Cerebellar cortex (tissue), 1 donor: ENCODE results near the gene TNPO3.

Source experiments
- DNase-seq: peaks from one replicate; pipeline ENCODE4 v3.0.0-alpha.2; 2015; ENCODE audit warnings: low spot score

Gene TNPO3

GRCh38 chr7:128906766-128907559 lies 147.9 kb downstream of the TNPO3 start:
- no peak for DNase-seq

DNA sequence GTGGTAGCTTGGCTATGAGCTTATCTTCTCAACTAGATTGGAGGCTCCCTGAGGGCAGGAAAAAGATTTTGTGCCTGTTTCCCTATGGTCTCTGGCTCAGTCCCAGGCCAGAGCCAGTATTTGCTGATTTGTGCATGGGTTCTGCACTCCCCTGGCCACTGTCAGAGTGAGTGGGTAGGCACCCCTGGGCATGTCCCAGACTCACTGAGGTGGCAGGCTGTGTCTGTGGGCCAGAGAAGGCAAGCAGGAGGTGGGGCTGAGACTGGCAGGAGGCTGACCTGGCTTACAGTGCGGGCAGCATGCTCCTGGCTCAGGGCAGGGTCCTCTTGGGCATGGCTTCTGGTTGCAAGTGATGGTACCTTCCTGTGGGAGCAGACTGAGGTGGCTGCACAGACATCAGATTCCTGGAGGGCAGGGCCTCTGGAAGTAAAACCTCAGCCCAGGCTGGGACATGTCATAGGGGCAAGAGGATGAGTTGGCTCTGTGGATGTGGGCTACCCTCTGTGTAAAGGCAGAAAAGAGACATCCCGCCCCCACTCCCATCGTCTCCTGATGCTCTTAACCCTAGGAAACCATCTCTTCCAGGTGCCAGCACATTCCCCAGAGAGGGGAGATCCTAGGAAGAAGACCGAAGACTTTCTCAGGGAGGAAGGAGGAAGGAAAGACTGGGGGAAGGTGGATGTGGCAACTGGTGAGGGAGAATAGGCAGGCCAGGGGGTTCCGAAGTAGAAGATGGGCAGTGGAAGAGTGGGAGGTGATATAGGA lies 148.7 kb downstream of the TNPO3 start:
- DNase-seq, result no peak

DNA sequence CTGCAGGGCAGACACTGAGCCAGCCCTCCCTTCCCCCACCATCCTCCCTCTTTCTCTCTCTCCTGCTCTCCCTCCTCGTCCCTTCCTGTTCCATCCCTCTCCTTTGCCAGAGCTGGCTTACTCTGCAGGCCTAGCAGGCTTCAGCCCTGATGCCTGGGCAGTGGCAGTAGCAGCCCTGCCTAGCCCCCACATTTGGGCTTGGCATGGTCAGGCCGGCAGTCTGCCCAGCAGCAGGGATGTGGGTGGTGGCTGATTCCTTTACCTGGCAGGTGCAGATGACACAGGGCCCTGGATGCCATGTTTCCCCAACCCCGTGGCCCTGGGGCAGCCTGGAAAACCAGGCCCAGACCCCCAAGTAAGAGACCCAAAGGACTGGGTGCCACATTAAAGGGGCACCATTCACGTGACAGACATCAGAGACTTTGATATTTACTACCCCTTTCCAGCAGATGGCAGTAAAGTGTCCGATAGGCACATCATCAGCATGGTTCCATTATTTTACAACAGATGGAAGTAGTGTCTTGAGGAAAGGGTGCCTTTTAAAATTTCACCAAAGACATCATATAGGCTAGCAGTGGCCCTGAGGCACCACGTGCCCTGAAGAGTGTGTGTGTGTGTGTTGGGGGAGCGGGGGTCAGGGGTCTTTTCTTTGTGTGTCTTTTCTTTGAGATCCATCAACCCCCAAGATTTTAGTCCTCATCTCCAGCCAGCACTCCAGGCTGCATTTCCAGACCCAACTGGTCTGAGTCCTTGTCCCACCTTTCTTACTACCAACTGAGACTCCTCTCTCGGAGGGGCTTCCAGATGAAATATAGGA lies 150.3 kb downstream of the TNPO3 start:
- peak; percentile 50 for DNase-seq
